Dedifferentiated amniotic fluid mesenchymal stem cell (primary cell): Measurements from ENCODE around the gene IL10RB.
"Not testable (repeated sequence)": the region's sequence is repeated elsewhere in the genome, so short reads cannot be mapped to it uniquely, and the experiment has no call there.

Experiments
- DNase-seq: peaks from one replicate; pipeline ENCODE4 v3.0.0-alpha.2; 2016; ENCODE audit errors: extremely low spot score

Gene IL10RB

DNA sequence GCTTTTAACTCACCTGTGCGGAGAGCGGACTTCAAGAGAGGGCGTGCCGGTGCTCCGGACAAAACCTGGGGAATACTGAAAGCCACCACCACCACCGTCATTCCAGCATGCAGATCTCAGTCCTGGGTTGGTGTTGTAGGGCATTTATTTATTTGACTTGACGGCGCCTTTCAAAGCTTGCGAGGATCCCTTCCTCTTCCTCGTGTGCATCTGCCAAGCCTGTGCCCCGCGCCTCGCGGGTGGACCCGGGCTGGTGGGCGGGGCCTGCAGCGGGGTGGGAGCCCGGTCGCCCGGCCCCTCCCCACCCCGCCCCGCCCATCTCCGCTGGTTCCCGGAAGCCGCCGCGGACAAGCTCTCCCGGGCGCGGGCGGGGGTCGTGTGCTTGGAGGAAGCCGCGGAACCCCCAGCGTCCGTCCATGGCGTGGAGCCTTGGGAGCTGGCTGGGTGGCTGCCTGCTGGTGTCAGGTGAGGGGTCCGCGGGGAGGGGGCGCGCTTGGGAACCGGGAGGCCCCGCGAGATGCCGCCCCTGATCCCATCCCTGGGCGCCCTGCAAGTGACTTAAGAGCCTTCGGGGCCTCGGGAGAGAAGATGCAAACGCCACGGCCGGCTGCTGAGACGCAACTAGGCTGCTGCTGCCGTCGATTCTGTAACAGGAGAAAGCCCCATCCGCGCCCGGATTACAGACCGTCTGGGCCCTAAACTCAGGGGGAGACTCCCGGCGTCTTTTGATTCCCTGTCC, at the start of gene IL10RB:
Gene IL10RB (plus strand): TSS at position 318 of the 739 bp plus-strand sequence. CDS start 99 bp downstream, at position 417.
- DNase-seq, result peak; percentile 54

DNA sequence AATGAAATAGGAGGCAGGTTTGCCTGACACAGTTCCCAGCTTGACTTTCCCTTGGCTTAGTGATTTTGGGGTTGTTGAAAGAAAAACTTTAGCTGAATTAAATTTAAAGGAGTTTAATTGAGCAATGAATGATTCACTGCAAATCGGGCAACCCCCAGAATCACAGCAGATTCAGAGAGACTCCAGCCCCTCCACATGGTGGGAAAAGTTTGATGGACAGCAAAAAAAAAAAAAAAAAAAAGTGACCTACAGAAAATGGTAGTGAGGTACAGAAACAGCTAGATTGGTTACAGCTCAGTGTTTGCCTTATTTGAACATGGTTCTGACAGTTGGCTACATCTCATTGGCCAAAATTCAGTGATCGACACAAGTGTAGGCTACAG, 49.0 kb upstream of the IL10RB start:
- DNase-seq, result no peak

GRCh38 chr21:33219300-33219699, 46.9 kb upstream of the IL10RB start:
- no peak for DNase-seq

DNA sequence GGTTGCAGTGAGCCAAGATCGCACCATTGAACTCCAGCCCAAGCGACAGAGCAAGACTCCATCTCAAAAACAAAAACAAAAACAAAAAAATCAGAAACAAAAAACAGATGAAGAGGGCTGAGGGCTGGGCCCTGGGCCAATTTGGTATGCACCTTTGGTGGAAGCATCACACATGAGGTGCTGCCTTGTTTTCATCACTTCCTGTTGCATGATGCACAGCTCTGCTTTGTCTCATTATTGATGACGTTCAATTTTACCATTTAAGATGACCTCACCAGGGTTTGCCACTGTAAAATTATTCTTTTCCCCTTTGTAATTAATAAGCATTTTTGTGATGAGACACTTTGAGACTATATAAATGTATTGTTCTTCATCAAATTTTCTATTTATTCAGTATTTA, 46.2 kb upstream of the IL10RB start:
- DNase-seq, result no peak

GRCh38 chr21:33225376-33225775, 40.8 kb upstream of the IL10RB start:
- DNase-seq, result not testable (repeated sequence)

DNA sequence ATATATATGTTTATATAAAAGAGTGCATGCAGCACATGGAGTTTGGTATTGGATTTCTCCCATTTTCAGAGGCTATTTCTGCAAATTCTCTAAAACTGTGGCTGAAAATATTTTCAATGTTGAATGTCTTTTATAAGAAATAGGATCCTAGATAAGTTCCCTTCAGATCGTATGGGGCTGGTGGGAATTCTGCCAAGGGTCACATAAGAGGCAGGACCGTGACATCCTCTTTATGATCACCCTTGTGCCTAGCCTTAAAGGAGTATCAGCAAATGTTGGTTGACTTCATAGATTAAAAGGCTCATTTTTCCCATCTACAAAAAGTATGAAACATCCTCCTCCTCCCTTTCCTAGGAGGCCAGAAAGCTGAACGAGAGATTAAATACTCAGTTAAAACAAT, 37.7 kb upstream of the IL10RB start:
- no peak for DNase-seq

DNA sequence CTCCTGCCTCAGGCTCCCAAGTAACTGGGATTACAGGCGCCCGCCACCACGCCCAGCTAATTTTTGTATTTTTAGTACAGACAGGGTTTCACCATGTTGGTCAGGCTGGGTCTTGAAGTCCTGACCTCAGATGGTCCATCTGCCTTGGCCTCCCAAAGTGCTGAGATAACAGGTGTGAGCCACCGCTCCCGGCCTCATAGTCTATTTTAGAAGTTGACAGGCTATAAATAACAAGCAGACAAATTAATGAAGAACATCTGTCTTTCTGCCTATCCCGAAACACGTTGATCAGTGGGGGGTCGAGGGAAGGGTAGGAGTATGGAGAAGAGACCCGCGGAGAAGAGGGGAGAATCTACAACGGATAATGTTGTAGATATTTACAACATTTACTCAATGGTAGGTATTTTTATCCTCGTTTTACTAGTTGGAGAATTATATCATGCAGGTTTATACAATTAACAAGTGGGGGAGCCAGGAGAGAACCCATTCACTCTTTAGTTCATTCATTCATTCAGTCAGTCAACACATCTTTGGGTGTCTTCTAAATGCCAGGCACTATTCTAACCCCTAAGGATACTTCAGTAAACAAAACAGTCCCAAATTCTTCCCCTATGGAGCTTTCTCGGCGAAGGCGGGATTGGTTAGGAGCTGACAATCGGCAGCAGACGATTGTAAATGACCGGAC, 36.9 kb upstream of the IL10RB start:
- DNase-seq, result no peak

- DNase-seq, result peak; percentile 40
These were observed 36.2 kb upstream of the IL10RB start, which contains the start of gene IFNAR2 for GRCh38 chr21:33229784-33230544. Gene IFNAR2 (plus strand): TSS chr21:33229938. CDS start chr21:33241923, 11,985 bp downstream.

GRCh38 chr21:33230545-33231324, 35.4 kb upstream of the IL10RB start:
- DNase-seq, result no peak

DNA sequence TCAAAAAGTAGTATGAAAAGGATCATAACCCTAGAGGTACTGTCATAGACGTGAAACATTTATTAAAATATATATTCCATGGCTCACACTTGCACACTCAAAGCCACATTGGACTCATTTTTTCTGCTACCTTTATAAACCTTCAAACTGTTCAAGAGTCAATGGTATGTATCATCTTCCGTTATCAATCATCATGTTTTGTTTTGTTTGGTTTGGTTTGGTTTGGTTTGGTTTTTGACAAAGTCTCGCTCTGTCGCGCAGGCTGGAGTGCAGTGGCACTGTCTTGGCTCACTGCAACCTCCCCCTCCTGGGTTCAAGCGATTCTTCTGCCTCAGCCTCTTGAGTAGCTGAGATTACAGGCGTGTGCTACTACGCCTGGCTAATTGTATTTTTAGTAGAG, 34.6 kb upstream of the IL10RB start:
- DNase-seq, result no peak

DNA sequence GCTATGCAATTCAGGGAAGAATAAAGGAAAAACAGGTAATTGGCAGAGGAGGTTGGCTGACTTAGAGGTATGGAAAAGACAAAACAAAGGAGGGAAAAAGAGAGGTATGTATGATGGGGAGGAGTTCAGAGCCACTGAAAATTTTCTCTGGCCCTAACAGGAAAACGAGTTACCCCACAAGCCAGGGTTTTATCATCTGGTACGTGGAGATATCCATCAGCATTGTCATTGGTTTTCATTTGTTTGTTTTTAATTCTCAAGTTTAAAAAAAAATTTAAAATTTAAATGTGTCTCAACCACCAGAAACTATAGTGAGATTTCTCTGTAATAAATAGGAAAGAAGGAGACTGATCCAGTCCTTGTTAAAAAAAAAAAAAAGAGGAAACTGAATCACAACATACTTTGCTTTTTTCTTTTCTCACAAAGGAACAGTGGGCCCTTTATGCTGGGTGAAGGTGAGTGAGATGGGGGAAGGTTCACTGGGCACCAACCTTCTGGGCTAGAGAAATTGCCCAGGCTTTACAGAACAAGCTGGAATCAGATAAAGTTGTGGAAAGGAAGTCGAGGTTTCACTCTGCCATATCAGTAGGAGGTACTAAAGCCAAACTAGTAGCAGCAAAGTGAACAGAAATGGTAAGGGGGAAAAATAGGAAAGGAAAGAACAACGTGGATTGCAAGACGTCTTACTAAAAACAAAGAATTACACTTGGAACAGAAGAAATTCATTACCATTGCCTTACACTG, 33.7 kb upstream of the IL10RB start:
- DNase-seq, result no peak

DNA sequence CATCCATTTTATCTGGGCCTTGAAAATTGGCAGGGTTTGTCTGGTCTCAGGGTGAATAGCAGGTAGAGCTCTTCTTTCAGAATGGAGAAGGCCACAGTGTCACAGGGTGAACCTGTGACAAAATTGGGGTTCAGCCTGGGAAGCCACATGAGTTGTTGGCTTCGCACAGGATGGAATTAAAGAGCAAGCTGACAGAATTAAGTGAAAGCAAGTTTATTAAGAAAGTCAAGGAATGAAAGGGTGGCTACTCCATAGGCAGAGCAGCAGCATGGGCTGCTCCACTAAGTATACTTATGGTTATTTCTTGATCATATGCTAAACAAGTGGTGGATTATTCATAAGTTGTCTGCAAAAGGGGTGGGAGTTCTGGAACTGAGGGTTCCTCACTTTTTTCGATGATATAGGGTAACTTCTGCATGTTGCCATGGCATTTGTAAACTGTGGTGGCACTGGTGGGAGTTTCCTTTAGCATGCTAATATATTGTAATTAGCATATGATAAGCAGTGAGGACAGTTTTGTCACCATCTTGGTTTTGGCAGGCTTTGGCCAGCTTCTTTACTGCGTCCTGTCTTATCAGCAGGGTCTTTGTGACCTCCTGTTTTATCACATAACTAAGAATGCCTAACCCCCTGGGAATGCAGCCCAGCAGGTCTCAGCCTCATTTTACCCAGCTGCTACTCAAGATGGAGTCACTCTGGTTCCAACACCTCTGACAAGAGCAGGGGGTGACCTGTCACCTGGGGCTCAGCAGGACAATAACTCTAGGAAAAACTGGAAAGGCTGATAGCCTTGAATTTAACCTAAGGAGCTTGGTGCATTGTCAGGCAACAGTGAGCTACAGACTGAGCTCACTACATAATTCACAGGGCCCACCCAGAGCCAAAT, 31.3 kb upstream of the IL10RB start:
- no peak for DNase-seq

DNA sequence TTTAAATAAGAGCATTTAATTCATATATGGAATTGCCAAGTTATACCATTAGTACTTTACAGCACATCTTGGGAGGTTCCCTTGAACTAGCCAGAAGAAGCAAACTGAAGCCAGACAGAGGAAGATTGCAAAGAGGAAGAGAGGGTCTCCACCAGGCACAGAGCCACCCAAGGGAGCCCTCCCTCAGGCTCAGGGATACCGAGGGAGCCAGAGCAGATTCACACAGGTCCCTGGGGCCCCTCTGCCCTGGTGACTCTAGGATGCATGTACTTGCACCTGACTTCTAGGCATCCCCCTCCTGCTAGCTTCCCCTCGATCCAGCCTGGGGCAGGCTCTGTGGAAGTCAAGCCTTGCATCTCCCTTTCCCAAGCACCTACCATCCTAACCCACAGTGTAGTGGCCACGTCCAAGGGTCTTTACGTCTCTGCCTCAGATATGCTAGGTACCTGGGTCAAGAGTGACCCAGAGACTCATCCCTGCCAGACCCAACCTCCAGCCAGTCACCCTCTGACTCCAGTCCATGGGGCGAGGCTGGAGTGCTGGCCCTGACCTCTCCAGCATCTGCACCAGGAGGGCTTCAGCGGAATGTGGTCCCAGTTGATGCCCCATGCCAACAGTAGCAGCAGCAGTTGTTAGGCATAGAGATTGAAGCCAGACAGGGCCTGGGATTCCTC, 30.0 kb upstream of the IL10RB start:
- DNase-seq, result no peak

DNA sequence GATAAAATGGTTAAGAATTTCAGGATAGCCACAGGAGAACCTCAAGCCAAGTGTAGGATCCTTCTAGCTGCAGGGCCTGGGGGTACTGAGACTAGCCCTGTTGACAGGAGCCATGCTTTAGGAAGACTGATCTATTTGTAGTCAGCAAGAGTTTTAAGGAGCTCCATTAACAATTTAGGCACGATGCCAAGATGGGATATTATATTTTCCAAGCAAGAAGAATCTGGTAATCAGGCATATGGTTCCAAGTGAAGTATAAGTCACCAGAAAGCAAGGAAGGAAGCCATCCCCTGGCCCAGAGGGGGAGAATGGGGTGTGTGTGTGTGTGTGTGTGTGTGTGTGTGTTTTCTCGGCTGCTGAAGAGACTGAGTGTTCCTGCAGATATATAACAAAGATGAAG, 29.4 kb upstream of the IL10RB start:
- DNase-seq, result no peak

- no peak for DNase-seq
These were observed 28.7 kb upstream of the IL10RB start for GRCh38 chr21:33237486-33237885.

GRCh38 chr21:33238146-33238545, 28.0 kb upstream of the IL10RB start:
- DNase-seq, result no peak

GRCh38 chr21:33238565-33239255, 27.5 kb upstream of the IL10RB start:
- DNase-seq, result no peak

DNA sequence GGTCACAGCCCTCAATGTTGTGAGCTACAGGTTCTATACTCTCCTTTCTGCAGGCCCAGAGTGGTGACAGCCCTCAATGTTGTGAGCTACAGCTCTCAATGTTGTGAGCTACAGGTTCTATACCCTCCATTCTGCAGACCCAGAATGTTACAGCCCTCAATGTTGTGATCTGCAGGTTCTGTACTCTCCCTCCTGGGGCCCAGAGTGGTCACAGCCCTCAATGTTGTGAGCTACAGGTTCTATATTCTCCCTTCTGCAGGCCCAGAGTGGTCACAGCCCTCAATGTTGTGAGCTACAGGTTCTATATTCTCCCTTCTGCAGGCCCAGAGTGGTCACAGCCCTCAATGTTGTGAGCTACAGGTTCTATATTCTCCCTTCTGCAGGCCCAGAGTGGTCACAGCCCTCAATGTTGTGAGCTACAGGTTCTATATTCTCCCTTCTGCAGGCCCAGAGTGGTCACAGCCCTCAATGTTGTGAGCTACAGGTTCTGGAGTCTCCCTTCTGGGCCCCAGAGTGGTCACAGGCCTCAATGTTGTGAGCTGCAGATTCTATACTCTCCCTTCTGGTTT, 26.5 kb upstream of the IL10RB start:
- not testable (repeated sequence) for DNase-seq

DNA sequence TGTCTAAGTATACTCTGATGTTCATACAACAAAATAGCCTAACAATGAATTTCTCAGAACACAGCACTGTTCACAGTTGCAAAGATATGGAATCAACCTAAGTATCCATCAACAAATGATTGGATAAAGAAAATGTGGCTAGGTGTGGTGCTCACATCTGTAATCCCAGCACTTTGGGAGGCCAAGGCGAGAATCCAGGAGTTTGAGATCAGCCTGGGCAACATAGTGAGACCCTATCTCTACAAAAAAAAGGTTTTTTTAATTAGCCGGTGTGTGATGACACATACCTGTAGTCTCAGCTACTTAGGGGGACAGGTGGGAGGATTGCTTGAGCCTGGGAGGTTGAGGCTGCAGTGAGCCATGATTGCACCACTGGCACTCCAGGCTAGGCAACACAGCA, 25.8 kb upstream of the IL10RB start:
- no peak for DNase-seq
